ENCODE results near the gene ZNF597.

The ZNF597 gene

GRCh38 chr16:3454631-3455147 is 11.4 kb upstream of the ZNF597 start:
- DNase-seq (ENCODE audit: low spot score), result no peak

DNA sequence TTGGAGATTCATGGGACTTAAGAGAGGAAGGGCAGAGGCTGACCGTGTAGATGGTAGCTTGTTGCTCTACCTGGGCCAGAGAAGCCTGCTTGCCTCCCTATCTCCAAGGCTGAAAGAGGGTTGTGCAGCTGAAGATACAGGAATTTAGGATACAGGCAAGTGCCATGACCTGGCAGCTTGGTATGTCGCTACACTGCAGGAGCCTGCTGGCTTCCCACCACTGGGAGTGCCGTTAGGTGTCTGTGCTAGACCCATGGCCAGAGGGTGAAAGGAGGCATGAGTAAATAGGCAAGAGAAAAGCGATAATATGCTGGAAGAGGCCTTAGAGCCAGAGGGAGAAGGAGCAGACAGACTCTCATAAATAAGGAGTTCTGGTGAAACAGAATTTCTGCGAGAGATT is 10.8 kb upstream of the ZNF597 start:
- DNase-seq (ENCODE audit: low spot score), result peak; percentile 50

- DNase-seq (ENCODE audit: low spot score), result peak; percentile 38
These were observed 706 bp upstream of the ZNF597 start for GRCh38 chr16:3444032-3444388.

DNA sequence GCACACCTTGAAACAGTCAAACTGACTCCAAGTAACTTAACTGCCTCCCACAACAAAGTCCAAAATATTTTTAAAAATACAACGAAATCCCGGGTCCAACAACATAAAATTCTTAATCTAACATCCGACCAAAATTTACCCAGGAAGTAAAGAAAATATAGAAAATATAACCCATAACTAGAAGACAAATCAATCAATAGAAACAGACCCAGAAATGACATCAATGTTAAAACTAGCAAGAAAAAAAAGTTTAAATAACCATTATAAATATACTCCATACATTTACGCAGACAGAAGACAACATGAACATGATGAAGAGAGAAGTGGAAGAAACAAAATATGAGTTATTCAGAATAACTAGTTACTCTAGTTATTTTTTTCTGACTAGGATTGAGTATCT is 3.7 kb downstream of the ZNF597 start:
- DNase-seq (ENCODE audit: low spot score), result no peak

GRCh38 chr16:3434373-3434772 is 8.9 kb downstream of the ZNF597 start:
- no peak for DNase-seq (ENCODE audit: low spot score)

GRCh38 chr16:3431779-3432219 is 11.5 kb downstream of the ZNF597 start:
- DNase-seq (ENCODE audit: low spot score), result no peak

GRCh38 chr16:3413730-3414379 is 29.4 kb downstream of the ZNF597 start:
- peak; percentile 17 for DNase-seq (ENCODE audit: low spot score)

GRCh38 chr16:3408561-3409197 is 34.6 kb downstream of the ZNF597 start:
- no peak for DNase-seq (ENCODE audit: low spot score)

DNA sequence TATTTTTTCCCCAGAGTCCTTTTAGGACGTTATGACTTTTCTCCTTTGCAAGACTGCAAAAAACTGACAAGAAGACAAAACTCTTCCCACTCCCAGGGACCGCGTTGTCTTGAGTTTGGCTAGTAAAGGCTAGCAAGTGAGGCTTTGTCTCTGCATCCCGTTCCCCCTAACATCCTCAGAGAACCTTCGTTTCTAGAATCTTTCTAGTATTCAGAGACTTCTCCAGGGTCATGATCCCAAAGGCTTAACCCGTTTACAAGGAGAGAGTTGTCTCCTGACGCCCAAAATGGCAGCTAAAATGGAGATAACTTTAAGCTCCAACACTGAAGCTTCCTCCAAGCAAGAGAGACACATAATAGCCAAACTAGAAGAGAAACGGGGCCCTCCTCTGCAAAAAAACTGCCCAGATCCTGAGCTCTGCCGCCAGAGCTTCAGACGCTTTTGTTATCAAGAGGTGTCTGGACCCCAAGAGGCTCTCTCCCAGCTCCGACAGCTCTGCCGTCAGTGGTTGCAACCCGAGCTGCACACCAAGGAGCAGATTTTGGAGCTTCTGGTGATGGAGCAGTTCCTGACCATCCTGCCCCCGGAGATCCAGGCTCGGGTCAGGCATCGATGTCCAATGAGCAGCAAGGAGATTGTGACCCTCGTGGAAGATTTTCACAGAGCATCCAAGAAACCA is 41.4 kb downstream of the ZNF597 start:
- peak; percentile 61 for DNase-seq (ENCODE audit: low spot score)

GRCh38 chr16:3400779-3401688 is 42.3 kb downstream of the ZNF597 start, which contains the start of the genes ZNF174 and ZSCAN32:
TSS of gene ZNF174 (plus strand) at chr16:3401215. CDS start at chr16:3402005, 790 bp downstream.
TSS of gene ZSCAN32 (minus strand) at chr16:3401004. CDS start at chr16:3397557, 3,447 bp downstream.
- DNase-seq (ENCODE audit: low spot score), result peak; percentile 100

GRCh38 chr16:3400446-3400778 is 42.9 kb downstream of the ZNF597 start:
- no peak for DNase-seq (ENCODE audit: low spot score)

- no peak for DNase-seq (ENCODE audit: low spot score)
These were observed 53.5 kb downstream of the ZNF597 start for GRCh38 chr16:3389663-3390338.

- no peak for DNase-seq (ENCODE audit: low spot score)
These were observed 55.0 kb downstream of the ZNF597 start for GRCh38 chr16:3388325-3388724.

GRCh38 chr16:3383045-3383448 is 60.3 kb downstream of the ZNF597 start:
- DNase-seq (ENCODE audit: low spot score), result no peak
